CD4-positive, alpha-beta T cell (primary cell): Measurements from ENCODE around the gene MYO1D. TPM values are rescaled to one million over a fixed set of nuclear protein-coding genes. Genes with fewer than 3 reads are reported as not detected.

Experiments used
- ATAC-seq: fragments of 200-7000 bp; cut with Tn5 transposase; one replicate; pipeline ENCODE4 v1.10.0; 2022; ENCODE audit warnings: mild to moderate bottlenecking; ENCODE audit not compliant: poor library complexity
- CTCF ChIA-PET: fragments of 350-600 bp; sonication (Branson Sonifier 250); formaldehyde crosslinking; loops from one replicate; lab custom pipeline; 2021; ENCODE audit warnings: antibody characterized with exemption, inconsistent platforms; lab: Charles Lee
- POLR2A ChIA-PET: fragments of 350-600 bp; sonication (Branson Sonifier 250); formaldehyde crosslinking; loops from one replicate; lab custom pipeline; 2021; ENCODE audit warnings: antibody characterized with exemption, inconsistent platforms; lab: Charles Lee
- DNase-seq, 14 experiments: peaks; one replicate each; pipeline ENCODE4 v3.0.0-alpha.2; 2013 to 2020; ENCODE audit warnings: mixed read lengths in 2 of 14
- H3K27ac ChIP-seq, 2 donors: one replicate each; pipeline versions ENCODE4 v1.5.1 to v1.7.0; 2013; ENCODE audit warnings: low read length in 2 of 2, low read depth in 1 of 2, mild to moderate bottlenecking in 1 of 2
- H3K27me3 ChIP-seq, 2 experiments: 1 replicate in 1 of 2; 2 replicates in 1 of 2; pipeline versions ENCODE4 v1.6.1 to v1.7.0; 2013; ENCODE audit warnings: low read length in 2 of 2, control low read depth in 1 of 2, mild to moderate bottlenecking in 1 of 2, moderate library complexity in 1 of 2; ENCODE audit not compliant: insufficient read depth in 2 of 2, control insufficient read depth in 1 of 2
- H3K36me3 ChIP-seq: one replicate; pipeline ENCODE4 v1.6.1; 2013; ENCODE audit warnings: low read length, control low read depth; ENCODE audit not compliant: insufficient read depth
- H3K4me1 ChIP-seq: one replicate; pipeline ENCODE4 v1.6.1; 2013; ENCODE audit warnings: low read length, control low read depth; ENCODE audit not compliant: insufficient read depth
- H3K4me3 ChIP-seq: one replicate; pipeline ENCODE4 v1.5.1; 2013; ENCODE audit warnings: mild to moderate bottlenecking, low read length, moderate library complexity
- H3K9me3 ChIP-seq, 2 experiments: 1 replicate in 1 of 2; 2 replicates in 1 of 2; pipeline versions ENCODE4 v1.6.1 to v1.7.0; 2013; ENCODE audit warnings: low read length in 2 of 2, mild to moderate bottlenecking in 2 of 2, control low read depth in 1 of 2, moderate library complexity in 1 of 2; ENCODE audit not compliant: control insufficient read depth in 1 of 2, insufficient read depth in 1 of 2
- H3K27ac Mint-ChIP-seq: one replicate; pipeline ENCODE4 v1.8.0; 2020; ENCODE audit warnings: mixed read lengths
- H3K27me3 Mint-ChIP-seq: one replicate; pipeline ENCODE4 v1.8.0; 2021; ENCODE audit warnings: mixed read lengths
- H3K36me3 Mint-ChIP-seq: one replicate; pipeline ENCODE4 v1.8.0; 2021; ENCODE audit warnings: low read depth, mixed read lengths
- H3K4me1 Mint-ChIP-seq: one replicate; pipeline ENCODE4 v1.8.0; 2021; ENCODE audit warnings: low read depth, mixed read lengths
- H3K4me3 Mint-ChIP-seq: one replicate; pipeline ENCODE4 v1.8.0; 2020; ENCODE audit warnings: mild to moderate bottlenecking, mixed read lengths
- H3K9me3 Mint-ChIP-seq: one replicate; pipeline ENCODE4 v1.8.0; 2020; ENCODE audit warnings: mixed read lengths
- CTCF ChIP-seq: fragments of 200-600 bp; IDR thresholded peaks from one replicate; pipeline ENCODE4 v1.8.0; 2022; ENCODE audit warnings: antibody characterized with exemption, mild to moderate bottlenecking
- intact Hi-C, 2 experiments: fragments of 100-400 bp; cut with DNase I in 1 of 2; cut with micrococcal nuclease in 1 of 2; formaldehyde crosslinking; loops; one replicate each; pipeline versions ENCODE4 v1.15.1 to v1.9.0; 2023 to 2025; cut with DNase I, micrococcal nuclease
- total RNA-seq, 174 experiments: library from RNA in 2 of 174; stranded (reverse) in 2 of 174; gene quantifications; one replicate each; pipeline ENCODE4 v1.2.3 and lab custom pipeline; 2021 to 2026

MYO1D gene
- total RNA-seq, 2 experiments from 2014 or later = 5.8 to 6.4 TPM

GRCh38 chr17:32484041-32484461 is 392.9 kb downstream of the MYO1D start:
- TF ChIP-seq CTCF = no peak
- ATAC-seq = no peak
- peaks cover 52% of the 10 kb centered on the region for H3K36me3 Mint-ChIP-seq
- Histone ChIP-seq H3K27me3 (no peaks in the 10 kb centered on the region), H3K36me3 (peaks cover 43% of the 10 kb centered on the region), H3K4me1 (peaks cover 26% of the 10 kb centered on the region), H3K9me3 (no peaks in the 10 kb centered on the region), H3K4me3 (no peak overlapping the region), H3K27ac (no peak overlapping the region)
- ChIA-PET CTCF (interaction anchor here (0.8 to 5.0 kb wide), 12 partner anchors 8 to 393 kb away, joined by 3 to 28 read pairs (median 4); partner anchors contain the start of genes MYO1D and PSMD11), POLR2A (interaction anchor here (1.0 to 1.9 kb wide), 7 partner anchors 13 to 393 kb away, joined by 3 to 13 read pairs (median 5); partner anchors contain the start of gene MYO1D)
- DNase-seq = no peak
- peak overlapping the region; percentile 76 for H3K27ac Mint-ChIP-seq
- peaks cover 33% of the 10 kb centered on the region for H3K4me1 Mint-ChIP-seq
- H3K27me3 Mint-ChIP-seq = no peaks in the 10 kb centered on the region
- H3K4me3 Mint-ChIP-seq = peak overlapping the region; percentile 80
- intact Hi-C loops = loop anchor here (10.0 kb wide), 1 partner anchor 391 kb away; the partner anchor contains the start of gene MYO1D (in 2 of the 2)
- H3K9me3 Mint-ChIP-seq = no peaks in the 10 kb centered on the region

GRCh38 chr17:32483451-32484019 is 393.4 kb downstream of the MYO1D start:
- Mint-ChIP-seq H3K36me3 (peaks cover 52% of the 10 kb centered on the region), H3K27me3 (no peaks in the 10 kb centered on the region), H3K9me3 (no peaks in the 10 kb centered on the region), H3K4me3 (peak overlapping the region; percentile 80), H3K27ac (peak overlapping the region; percentile 76), H3K4me1 (peaks cover 28% of the 10 kb centered on the region)
- peak; percentile 35 for ATAC-seq
- Histone ChIP-seq H3K27ac (peak overlapping the region; percentile 29 to 71), H3K27me3 (no peaks in the 10 kb centered on the region), H3K36me3 (peaks cover 47% of the 10 kb centered on the region), H3K4me3 (no peak overlapping the region), H3K9me3 (no peaks in the 10 kb centered on the region), H3K4me1 (peaks cover 21% of the 10 kb centered on the region)
- peak; percentile 83 for TF ChIP-seq CTCF
- ChIA-PET CTCF (interaction anchor here (0.8 to 5.0 kb wide), 12 partner anchors 8 to 393 kb away, joined by 3 to 28 read pairs (median 4); partner anchors contain the start of genes MYO1D and PSMD11), POLR2A (interaction anchor here (1.0 to 1.9 kb wide), 8 partner anchors 12 to 393 kb away, joined by 3 to 13 read pairs (median 4); partner anchors contain the start of gene MYO1D)
- DNase-seq = peak in 8 of 14 experiments; percentile 22 to 81 (median 54)
- intact Hi-C loops = loop anchor here (1.0 to 10.0 kb wide), 6 partner anchors 21 to 391 kb away; partner anchors contain the start of gene MYO1D (in 2 of the 2)

- no peak overlapping the region for H3K4me3 ChIP-seq
- no peak overlapping the region for H3K4me3 Mint-ChIP-seq
- no peaks in the 10 kb centered on the region for H3K9me3 ChIP-seq
- DNase-seq (no peak), ATAC-seq (no peak)
- no peak for TF ChIP-seq CTCF
- H3K4me1 ChIP-seq = peaks cover 13% of the 10 kb centered on the region
- CTCF ChIA-PET = interaction anchor here (1.1 to 5.0 kb wide), 8 partner anchors 8 to 176 kb away, joined by 3 to 28 read pairs (median 8); partner anchors contain the start of gene PSMD11
- H3K36me3 ChIP-seq = peaks cover 51% of the 10 kb centered on the region
- POLR2A ChIA-PET = interaction anchor here (1.0 to 1.7 kb wide), 4 partner anchors 11 to 394 kb away, joined by 3 to 13 read pairs (median 4); partner anchors contain the start of gene MYO1D
- H3K27ac Mint-ChIP-seq = peak overlapping the region; percentile 42
- peak overlapping the region; percentile 29 to 71 for H3K27ac ChIP-seq
- H3K27me3 ChIP-seq = no peaks in the 10 kb centered on the region
- no peaks in the 10 kb centered on the region for H3K9me3 Mint-ChIP-seq
- intact Hi-C loops = loop anchor here (1.0 to 10.0 kb wide), 6 partner anchors 20 to 392 kb away; partner anchors contain the start of gene MYO1D (in 2 of the 2)
- H3K27me3 Mint-ChIP-seq = no peaks in the 10 kb centered on the region
- peaks cover 20% of the 10 kb centered on the region for H3K4me1 Mint-ChIP-seq
- peaks cover 52% of the 10 kb centered on the region for H3K36me3 Mint-ChIP-seq
These were observed 394.2 kb downstream of the MYO1D start for GRCh38 chr17:32482568-32483320.
